H4 (cell line): ENCODE results near the gene DBP. TPM values are rescaled to one million over a fixed set of nuclear protein-coding genes. Genes with fewer than 3 reads are reported as not detected.
"Not testable (repeated sequence)": the region's sequence is repeated elsewhere in the genome, so short reads cannot be mapped to it uniquely, and the experiment has no call there.

Source experiments
- DNase-seq: peaks from one replicate; pipeline ENCODE4 v3.0.0-alpha.2; 2015; ENCODE audit warnings: low spot score
- total RNA-seq: library from RNA; depleted of rRNA; stranded (reverse); fragments of >200 nt; shearing (Covaris generic); gene quantifications from 2 replicates; pipeline ENCODE4 v1.2.3, GENCODE V29; 2014; rRNA removed

DBP gene
- total RNA-seq = 14.0 and 34.2 TPM in 2 replicates

- DNase-seq = no peak
Observed at GRCh38 chr19:48636859-48637448, at the start of gene DBP. TSS of gene DBP (minus strand) at chr19:48637379. CDS start at chr19:48636994, 385 bp downstream.

GRCh38 chr19:48686637-48687036 is 49.5 kb upstream of the DBP start:
- DNase-seq = not testable (repeated sequence)

- DNase-seq = no peak
Observed at GRCh38 chr19:48686088-48686487, 48.9 kb upstream of the DBP start.

GRCh38 chr19:48685583-48685982 is 48.4 kb upstream of the DBP start:
- peak; percentile 67 for DNase-seq

- no peak for DNase-seq
Observed at GRCh38 chr19:48683349-48683748, 46.2 kb upstream of the DBP start.

- DNase-seq = peak; percentile 99
Observed at GRCh38 chr19:48681127-48681470, 43.9 kb upstream of the DBP start.

GRCh38 chr19:48680436-48681126 is 43.4 kb upstream of the DBP start:
- DNase-seq = no peak

- not testable (repeated sequence) for DNase-seq
Observed at GRCh38 chr19:48680006-48680405, 42.8 kb upstream of the DBP start.

GRCh38 chr19:48678201-48678600 is 41.0 kb upstream of the DBP start:
- no peak for DNase-seq

- no peak for DNase-seq
Observed at GRCh38 chr19:48676887-48677286, 39.7 kb upstream of the DBP start.

GRCh38 chr19:48676487-48676886 is 39.3 kb upstream of the DBP start:
- no peak for DNase-seq

- peak; percentile 76 for DNase-seq
Observed at GRCh38 chr19:48674921-48675824, 38.0 kb upstream of the DBP start.

GRCh38 chr19:48674216-48674809 is 37.1 kb upstream of the DBP start:
- DNase-seq = no peak

- DNase-seq = no peak
Observed at GRCh38 chr19:48673436-48674100, 36.4 kb upstream of the DBP start.

GRCh38 chr19:48672994-48673393 is 35.8 kb upstream of the DBP start, which contains the start of gene NTN5:
TSS of gene NTN5 (minus strand) at chr19:48673017. CDS start at chr19:48670986, 2,031 bp downstream.
- no peak for DNase-seq

GRCh38 chr19:48671446-48671995 is 34.3 kb upstream of the DBP start:
- DNase-seq = no peak

- DNase-seq = no peak
Observed at GRCh38 chr19:48670699-48671445, 33.7 kb upstream of the DBP start.

- no peak for DNase-seq
Observed at GRCh38 chr19:48669903-48670668, 32.9 kb upstream of the DBP start.

GRCh38 chr19:48668761-48669160 is 31.6 kb upstream of the DBP start:
- no peak for DNase-seq

- DNase-seq = no peak
Observed at GRCh38 chr19:48668332-48668731, 31.2 kb upstream of the DBP start.
